Loucy (cell line): ENCODE data around the gene MEPCE.

Experiments used
- CTCF ChIP-seq: fragments of 200-600 bp; sonication (generic); conservative IDR thresholded peaks from 2 replicates; pipeline ENCODE4 v1.5.1; 2014; ENCODE audit warnings: mild to moderate bottlenecking, antibody characterized with exemption, low read length
- EZH2phosphoT487 ChIP-seq: fragments of 200-600 bp; IDR thresholded peaks from 2 replicates; pipeline ENCODE4 v1.6.1; 2018; ENCODE audit warnings: antibody characterized with exemption, mild to moderate bottlenecking, moderate library complexity, borderline replicate concordance

- TF ChIP-seq CTCF (no peak), EZH2phosphoT487 (no peak)
Observed at GRCh38 chr7:100464210-100464660, 34.6 kb downstream of the MEPCE start, which contains the start of gene SPACDR.
